NCI-H524 (cell line): ENCODE measurements around the gene PRR7.
"Not testable (repeated sequence)": the region's sequence is repeated elsewhere in the genome, so short reads cannot be mapped to it uniquely, and the experiment has no call there.

ENCODE experiments used
- DNase-seq, 2 experiments: peaks; one replicate each; lab custom pipeline; 2025; lab: John Stamatoyannopoulos, UW

PRR7 gene, protein sequence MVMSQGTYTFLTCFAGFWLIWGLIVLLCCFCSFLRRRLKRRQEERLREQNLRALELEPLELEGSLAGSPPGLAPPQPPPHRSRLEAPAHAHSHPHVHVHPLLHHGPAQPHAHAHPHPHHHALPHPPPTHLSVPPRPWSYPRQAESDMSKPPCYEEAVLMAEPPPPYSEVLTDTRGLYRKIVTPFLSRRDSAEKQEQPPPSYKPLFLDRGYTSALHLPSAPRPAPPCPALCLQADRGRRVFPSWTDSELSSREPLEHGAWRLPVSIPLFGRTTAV

DNA sequence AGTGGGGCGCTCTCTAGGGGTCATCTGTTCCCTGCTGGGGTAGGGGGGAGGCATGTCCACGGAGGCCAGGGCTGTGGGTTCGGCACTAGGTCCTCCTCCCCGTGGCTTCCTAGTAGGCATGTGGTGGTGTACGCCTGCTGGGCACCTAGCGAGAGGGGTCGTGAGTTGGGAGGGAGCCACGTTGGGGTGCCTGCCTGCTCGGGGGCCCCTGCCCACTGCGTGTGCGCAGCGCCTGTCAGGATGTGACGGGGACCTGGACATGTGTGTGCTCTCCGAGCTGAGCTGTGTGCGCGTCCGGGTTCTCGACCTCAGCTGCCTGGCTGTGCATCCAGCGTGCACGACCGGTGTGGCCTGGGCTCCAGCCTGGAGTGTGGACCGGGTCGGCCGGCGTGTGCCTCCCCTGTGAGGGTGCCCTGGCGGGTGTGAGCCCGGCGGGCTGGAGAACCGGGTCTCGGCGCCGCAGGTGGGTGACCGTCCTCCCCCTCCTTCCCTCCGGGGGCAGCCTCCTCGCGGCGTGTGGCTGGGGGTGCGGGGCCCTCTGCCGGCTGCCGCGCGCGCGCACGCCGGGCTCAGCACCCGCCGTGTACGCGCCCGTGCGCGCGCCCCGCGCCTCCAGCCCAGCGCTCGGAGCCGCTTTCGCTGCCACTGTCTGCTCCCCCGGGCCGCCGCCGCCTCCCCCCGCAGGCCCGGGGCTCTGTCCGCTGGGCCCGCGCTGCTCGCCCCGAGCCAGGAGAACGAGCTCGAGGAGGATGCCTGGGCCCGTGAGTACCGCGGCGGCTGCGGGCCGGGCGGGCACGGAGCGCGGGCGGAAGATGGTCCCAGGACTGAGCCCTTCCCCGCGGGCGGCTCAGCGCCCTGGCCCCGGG is at the start of gene PRR7:
Gene PRR7, plus strand, starts transcription at position 615 of the 866 bp plus-strand sequence. CDS start 8,254 bp downstream, outside the sequence.
- DNase-seq = peak; percentile 38 to 72

DNA sequence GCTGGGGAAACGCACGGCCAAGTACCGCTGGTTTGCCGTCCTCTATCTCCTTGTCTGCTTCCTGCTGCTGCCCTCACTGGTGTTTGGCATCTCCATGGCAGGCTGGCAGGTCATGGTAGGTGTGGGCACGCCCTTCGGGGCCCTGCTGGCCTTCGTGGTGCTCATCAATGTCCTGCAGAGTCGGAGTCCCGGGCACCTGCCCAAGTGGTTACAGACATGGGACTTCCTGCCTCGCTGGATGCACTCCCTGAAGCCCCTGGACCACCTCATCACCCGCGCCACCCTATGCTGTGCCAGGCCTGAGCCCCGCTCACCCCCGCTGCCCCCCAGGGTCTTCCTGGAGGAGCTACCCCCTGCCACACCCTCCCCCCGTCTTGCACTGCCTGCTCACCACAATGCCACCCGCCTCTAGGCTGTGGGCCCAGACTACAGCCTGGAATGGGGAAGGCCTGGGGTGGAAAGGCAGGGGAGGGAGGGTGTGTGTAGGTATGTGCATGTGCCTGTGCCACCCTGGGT is 48.7 kb upstream of the PRR7 start:
- DNase-seq = no peak

DNA sequence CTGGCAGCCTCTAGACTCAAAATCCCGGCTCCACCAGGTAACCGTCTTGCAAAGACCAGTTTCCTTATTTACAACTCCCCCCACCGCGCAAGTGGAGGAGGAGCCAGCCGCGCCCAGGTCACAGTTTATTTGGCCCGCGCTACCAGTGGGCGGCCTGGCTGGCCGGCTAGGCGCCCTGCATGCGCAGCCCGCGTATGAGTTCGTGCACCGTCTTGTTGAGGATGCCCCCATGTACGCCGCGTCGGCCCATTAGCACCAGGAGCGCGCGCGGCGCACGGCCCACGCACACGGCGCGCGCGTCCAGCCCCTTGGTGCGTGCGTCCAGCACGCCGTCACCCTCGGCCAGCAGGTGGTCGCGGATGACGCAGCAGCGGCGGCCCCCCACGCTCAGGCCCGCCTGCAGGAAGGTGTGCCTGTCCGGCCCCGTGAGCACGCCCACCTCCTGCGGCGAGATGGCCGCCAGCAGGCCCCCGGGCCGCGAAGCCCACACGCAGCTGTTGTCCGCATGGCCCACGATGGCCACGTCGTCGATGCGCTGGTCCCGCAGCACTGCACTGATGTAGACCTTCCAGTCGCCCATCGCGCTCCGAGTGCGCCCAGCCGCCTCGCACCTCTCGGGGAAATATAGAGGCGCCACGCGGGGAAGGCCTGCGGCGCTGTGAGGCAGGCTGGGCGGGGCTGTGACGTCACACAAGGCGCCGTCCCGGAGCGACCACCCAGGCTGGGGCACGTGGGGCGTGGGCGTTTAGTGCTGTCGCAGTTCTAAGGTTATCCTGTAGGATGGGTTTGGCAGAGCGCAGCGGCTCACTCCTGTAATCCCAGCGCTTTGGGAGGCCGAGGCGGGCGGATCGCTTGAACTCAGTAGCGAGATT is 46.4 kb upstream of the PRR7 start, which contains the start of gene PFN3:
Gene PFN3, minus strand, starts transcription at position 665 of the 872 bp plus-strand sequence. Its CDS starts 85 bp downstream, at position 580.
- DNase-seq = no peak

DNA sequence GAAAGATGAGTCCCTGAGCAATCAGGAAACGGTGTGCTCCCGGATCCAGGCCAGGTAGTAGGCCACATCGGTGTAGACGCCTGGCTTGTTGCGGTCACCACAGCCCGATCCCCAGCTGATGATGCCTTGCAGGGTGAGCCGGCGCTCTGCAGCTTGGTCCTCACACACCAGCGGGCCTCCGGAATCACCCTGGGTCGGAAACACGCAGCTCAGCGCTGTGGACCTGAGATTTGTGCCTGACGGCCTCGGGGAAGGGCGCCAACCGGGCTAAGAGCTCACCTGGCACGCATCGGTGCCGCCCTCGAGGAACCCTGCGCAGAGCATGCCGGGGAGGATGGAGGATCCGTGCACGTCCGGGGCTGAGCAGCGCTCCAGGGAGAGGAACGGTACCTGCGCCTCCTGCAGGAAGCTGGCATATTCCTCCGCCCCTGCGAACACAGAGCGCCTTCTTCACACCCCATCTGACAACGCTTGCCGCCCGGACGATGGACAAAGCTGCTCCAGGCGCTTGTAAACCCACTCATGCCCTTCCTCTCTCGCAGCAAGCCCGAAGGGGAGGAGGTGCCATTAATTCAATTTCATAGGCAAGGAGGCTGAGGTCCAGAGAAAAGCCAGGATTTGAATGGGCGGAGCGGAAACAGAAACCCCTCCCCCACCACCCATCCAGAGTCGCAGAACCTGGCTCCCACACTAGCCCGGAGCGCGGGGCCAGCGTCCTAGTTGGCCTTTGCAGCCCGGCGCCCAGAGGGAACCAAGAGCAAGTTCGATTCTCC is 44.2 kb upstream of the PRR7 start:
- peak; percentile 54 to 77 for DNase-seq

DNA sequence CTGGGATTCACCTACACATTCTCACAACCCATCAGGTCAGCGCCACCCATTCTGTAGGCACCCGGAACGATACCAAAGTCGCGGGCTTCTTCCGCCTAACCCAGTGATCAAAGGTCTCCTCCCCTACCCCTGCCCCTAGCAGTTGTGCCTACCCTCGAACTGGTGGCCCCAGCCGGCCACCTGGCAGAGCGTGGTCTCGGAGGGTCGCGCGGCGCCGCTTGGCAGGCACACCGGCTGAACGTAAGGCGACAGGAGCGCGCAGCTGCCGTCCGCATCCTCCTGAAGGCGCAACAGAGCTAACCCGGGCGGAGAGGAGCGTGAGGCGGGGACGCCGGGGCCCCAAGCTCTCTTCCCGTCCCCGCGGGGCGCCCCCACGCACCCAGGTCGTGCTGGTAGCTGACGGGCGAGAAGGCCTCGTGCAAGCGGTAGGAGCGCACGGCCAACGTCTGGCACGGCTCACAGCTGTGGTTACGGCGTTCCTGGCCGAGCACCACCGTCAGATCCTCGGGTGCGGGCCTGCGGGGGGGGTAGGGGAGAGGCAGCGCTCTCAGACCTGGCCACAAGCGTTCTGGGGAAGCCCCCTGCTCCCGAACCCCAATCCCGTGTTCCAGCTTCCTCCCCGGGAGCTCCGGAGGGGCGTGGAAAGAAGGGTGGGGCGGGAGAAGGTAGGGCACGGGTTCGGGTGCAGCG is 43.4 kb upstream of the PRR7 start:
- peak; percentile 25 to 38 for DNase-seq

DNA sequence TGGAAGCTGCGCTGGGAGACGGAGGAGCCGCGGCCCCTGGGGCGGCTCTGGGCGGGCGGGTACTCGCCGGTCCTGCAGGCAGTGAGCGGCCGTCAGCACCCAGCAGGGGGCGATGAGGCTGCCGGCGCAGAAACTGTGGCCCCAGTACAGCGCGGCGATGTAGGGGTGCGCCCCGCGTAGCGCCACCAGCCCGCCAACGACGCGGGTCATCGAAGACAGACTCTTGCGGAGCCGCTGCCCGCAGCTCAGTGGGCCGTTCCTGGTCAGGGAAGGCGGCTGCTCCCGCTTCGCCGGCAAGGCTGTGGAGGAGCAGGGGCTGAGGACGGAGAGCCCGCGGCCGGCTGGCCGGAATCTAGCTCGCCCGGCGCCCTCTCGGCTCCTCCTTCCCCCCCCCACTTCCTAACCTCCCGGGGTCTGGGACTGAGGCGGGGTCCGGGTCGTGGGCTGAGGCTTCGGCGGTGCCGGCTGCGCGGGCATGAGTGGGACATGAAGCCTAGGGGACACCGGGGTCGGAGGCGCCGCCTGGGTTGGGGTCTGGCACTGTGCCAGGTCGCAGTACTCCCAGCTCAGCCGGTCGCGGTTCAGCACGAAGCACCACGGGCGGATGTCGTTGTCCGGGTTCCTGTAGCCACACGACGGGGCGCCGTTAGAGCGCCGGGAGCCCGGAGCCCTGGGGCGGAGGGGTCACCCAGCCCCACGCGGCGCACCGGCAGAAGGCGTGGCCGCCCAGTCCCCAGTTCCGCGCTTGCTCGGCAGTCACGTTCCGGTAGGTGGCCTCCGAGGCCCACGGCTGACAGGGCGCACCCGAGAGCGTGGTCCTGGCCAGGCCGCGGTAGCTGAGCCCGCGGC is 42.6 kb upstream of the PRR7 start:
- DNase-seq = peak; percentile 45 to 79

DNA sequence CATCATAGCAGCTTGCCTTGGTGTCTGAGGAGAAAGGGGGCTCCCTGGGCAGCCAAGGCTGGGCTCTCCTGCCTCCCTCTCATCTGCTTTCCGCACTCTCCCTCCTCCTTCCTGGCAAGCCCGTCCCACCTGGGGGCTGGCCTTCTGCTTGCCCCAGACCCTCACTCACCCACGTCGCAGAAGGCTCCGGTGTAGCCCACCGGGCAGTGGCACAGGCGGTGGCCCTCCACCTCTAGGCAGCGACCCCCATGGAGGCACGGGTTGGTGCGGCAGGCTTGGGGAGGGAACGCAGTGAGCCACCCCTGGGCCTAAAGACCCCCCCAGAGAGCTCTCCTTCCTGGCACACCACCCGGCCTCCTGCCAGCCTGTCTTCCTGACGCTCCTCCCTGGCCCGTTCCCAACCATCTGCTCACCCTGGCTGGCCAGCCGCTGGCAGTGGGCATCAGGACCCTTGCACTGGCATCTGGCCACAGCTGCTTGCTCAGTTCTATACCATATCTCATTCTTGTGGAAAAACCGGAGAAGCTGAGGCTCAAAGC is 41.9 kb upstream of the PRR7 start:
- DNase-seq = peak; percentile 30 to 68

DNA sequence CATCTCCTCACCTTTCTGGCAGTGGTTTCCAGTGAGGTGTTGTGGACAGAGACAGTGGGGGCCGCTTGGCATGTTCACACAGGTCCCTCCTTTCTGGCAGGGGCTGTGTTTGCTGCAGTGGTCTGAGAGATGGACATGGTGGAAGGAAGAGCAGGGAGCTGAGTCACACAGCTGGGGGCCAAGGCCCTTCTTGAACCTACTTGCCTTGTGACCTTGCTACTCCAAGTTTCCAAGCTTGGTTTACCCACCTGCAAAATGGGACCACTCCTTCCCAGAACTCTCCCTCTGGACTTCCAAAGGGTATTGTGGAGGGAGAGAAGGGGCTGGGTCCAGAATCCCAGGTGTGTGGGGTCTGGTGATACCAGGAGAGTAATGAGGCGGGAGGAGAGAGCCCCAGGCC is 41.3 kb upstream of the PRR7 start:
- no peak for DNase-seq

DNA sequence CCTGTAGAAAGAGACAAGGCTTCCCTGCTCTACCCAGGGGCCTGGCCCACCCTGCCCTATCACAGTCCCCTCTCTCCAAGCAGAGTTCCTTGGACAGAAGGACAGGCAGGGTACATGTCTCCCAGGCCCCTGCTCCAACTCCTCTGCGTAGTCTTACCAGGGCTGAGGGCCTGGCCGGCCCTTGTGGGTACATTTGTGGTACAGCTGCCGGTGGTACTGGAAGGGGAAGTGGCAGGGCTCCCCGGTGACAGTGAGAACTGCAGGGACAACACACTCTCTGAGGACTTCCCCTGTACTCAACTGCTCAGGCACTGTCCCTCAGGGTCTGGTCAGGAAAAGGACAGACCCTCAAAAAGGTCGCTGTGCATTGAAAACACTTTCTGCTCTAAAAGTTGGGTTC is 40.8 kb upstream of the PRR7 start:
- DNase-seq = no peak

DNA sequence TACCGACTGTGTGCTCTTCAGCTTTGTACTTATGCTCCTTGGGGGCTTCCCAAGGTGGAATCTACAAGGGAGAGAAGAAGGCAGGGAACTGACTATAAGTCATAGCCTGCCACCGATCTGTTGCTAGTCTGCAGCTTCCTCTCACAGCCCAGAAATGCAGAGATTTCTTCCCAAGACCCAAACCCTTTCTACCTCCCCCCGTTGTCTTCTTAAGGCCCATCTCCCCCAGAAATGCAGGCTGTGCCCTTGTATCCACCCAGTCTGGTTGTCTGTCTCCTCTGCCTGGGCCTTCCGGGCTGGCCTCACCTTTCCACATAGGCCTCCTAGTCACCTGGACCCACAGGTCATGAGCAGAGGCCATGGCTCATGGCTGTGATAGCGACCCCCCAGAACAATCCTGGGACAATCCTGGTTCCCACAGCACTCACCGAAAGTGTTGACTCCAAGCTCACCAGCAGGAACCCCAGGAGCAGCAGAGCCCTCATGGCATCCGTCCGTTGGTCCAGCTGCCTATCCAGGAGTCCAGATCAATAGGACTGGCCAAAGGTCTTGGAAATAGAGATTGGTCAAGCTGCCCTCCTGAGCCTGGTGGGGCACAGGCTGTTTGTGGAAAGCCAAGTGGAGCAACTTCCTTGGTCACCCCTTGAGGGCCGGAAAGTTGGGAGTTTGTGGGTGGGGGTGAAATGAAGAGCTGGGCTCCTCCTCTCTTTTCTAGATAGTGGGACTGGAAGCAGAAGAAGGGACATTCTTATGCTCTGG is 37.4 kb upstream of the PRR7 start, which contains the start of gene F12:
Gene F12, minus strand, starts transcription at position 522 of the 759 bp plus-strand sequence. Its CDS starts 37 bp downstream, at position 485.
- DNase-seq = no peak

DNA sequence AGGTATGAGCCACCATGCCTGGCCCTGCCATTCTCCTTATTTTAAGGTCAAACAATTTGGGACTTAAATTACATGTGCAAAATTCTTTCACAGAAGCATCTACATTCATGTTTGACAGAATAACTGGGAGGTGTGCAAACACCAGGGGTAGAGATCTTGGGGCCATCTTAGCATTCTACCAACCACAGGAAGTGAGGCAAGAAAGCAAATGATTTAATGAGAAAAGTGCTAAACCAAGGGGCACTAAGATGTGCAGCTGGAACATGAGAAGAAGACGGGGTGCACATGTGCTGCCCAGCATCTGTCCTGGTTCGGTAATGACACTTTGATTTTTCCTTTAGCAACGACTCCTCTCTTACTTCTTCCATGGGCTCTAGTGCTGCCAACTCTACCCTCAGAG is 36.0 kb upstream of the PRR7 start:
- no peak for DNase-seq

DNA sequence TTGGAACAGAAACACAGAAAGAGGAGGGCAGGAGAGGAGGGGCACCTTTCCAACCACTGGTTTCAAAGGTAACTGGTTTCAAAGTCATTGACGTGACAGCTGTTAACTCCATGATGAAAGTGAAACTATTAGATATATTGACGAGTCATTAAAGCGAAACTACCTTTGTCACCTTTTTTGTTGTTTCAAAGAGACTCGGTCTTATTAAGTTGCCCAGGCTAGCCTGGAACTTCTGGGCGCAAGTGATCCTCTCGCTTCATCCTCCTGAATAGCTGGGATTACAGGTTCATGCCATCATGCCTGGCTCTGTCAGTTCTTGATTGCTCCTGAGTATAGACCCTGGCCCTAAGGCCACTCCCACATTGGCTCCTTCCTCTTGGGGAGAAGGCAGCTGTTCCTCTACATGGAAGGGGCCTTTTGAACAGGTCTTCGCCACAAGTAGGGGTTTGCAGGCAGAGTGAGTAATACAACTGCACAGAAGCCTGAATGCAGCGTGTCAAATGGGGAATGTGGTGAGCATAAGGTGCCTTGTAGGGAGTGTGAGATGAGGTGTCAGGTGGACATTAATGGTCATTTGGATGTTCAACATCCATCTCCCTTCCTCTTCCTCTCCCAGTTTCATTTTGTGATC is 33.9 kb upstream of the PRR7 start:
- no peak for DNase-seq

DNA sequence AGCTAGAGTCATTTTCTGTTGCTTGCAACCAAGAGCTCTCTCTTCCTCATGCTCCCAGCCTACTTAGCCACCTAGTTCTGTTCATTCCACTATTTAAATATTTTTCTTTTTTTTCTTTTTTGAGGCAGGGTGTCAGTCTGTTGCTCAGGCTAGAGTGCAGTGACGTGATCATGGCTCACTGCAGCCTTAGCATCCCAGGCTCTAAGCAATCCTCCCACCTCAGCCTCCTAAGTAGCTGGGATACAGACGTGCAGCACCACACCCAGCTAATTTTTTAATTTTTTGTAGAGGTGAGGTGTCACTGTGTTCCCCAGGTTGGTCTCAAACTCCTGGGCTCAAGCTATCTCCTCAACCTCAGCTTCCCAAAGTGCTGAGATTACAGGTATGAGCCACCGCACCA is 32.1 kb upstream of the PRR7 start:
- DNase-seq = no peak

DNA sequence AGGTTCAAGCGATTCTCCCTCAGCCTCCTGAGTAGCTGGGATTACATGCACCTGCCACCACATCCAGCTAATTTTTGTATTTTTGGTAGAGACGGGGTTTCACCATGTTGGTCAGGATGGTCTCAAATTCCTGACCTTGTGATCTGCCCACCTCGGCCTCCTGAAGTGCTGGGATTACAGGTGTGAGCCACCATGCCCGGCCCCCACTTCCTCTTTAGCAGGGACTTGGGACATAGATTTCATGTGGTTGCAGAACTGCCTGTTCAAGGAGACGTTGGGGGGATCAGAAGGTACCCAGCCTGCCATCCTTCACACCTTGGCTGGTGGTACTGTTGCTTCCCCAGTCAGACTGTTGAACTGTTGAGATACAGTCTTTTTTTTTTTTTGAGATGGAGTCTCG is 29.5 kb upstream of the PRR7 start:
- not testable (repeated sequence) for DNase-seq

DNA sequence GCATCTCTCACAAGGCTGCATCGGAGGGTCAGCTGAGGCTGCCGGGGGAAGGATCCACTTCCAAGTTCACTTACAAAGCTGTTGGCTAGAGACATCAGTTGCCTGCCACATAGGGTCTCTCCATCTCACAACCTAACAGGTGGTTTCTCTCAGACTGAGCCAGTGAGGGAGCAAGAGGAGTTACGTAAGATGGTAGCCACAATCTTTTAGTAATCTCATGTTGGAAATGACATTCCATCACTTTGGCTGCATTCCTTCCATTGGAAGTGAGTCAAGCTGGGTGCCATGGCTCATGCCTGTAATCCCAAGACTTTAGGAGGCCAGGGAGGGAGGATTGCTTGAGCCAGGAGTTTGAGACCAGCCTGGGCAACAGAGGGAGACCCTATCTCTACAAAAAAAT is 27.6 kb upstream of the PRR7 start:
- DNase-seq = no peak

DNA sequence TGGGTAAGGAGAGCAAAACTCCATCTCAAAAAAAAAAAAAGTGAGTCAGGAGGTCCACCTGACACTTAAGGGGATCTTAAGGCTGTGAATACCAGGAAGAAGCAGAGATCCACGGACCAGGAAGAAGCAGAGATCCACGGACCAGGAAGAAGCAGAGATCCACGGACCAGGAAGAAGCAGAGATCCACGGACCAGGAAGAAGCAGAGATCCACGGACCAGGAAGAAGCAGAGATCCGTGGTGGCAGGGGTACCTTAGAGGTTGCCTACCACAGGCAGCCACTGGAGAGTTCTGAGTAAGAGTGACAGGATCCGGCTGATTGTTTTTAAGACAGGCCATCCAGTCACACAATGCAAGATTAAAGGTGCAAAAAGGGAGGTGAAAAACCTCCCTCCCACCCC is 26.1 kb upstream of the PRR7 start:
- DNase-seq = not testable (repeated sequence)

DNA sequence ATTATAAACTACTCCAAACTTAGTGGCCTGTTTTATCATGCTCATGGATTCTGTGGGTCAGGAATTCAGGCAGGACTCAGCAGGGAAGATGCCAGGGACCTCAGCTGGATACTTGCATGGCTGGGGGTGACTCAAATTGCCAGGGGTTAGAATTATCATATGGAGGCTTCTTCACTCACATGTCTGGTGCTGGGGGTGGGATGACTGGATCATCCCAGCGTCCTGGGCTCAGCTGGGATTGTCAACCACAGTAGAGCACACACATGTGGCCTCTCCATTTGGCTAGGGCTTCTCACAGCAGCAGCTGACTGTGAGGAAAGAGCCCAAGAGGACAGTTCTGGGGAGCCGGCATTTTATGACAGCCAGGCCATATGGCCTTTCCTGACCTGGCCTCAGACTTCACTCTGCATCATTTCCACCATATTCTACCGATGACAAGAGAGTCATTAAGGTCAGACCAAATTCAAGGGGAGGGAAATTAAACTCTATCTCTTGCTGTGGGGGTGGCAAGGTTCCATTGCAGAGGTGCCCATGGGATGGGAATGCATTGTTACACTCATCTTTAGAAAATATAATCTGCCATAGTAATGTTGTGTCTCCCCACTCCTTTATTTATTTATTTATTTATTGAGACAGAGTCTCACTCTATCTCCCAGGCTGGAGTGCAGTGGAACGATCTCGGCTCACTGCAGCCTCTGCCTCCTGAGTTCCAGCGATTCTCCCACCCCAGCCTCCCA is 25.4 kb upstream of the PRR7 start:
- no peak for DNase-seq
